CD4-positive, alpha-beta T cell treated with Interleukin-15 for 4 hours (primary cell): Measurements from ENCODE around the gene ANKRD2.

Source experiments
- DNase-seq: peaks from one replicate; pipeline ENCODE4 v3.0.0-alpha.2; 2020; ENCODE audit warnings: low spot score

Gene ANKRD2

GRCh38 chr10:97597778-97598177, 25.2 kb downstream of the ANKRD2 start:
- no peak for DNase-seq

GRCh38 chr10:97598407-97599271, 26.1 kb downstream of the ANKRD2 start:
- DNase-seq, result no peak

- no peak for DNase-seq
Measured at GRCh38 chr10:97599272-97599619, 26.7 kb downstream of the ANKRD2 start.

GRCh38 chr10:97600616-97601015, 28.0 kb downstream of the ANKRD2 start:
- DNase-seq, result no peak

- no peak for DNase-seq
Measured at GRCh38 chr10:97601268-97602215, 29.0 kb downstream of the ANKRD2 start.

- no peak for DNase-seq
Measured at GRCh38 chr10:97607095-97607636, 34.6 kb downstream of the ANKRD2 start.

- DNase-seq, result no peak
Measured at GRCh38 chr10:97608991-97609561, 36.5 kb downstream of the ANKRD2 start.

- no peak for DNase-seq
Measured at GRCh38 chr10:97611473-97611872, 38.9 kb downstream of the ANKRD2 start.

- no peak for DNase-seq
Measured at GRCh38 chr10:97612386-97612785, 39.8 kb downstream of the ANKRD2 start.

- DNase-seq, result no peak
Measured at GRCh38 chr10:97618285-97618684, 45.7 kb downstream of the ANKRD2 start.

- DNase-seq, result no peak
Measured at GRCh38 chr10:97618733-97619132, 46.2 kb downstream of the ANKRD2 start.

- DNase-seq, result no peak
Measured at GRCh38 chr10:97623277-97623676, 50.7 kb downstream of the ANKRD2 start.

GRCh38 chr10:97627731-97628130, 55.2 kb downstream of the ANKRD2 start:
- no peak for DNase-seq

GRCh38 chr10:97628228-97628627, 55.6 kb downstream of the ANKRD2 start:
- no peak for DNase-seq

- DNase-seq, result no peak
Measured at GRCh38 chr10:97629289-97629688, 56.7 kb downstream of the ANKRD2 start.

- DNase-seq, result no peak
Measured at GRCh38 chr10:97631098-97631497, 58.5 kb downstream of the ANKRD2 start.

GRCh38 chr10:97632949-97633884, 60.6 kb downstream of the ANKRD2 start, which contains the start of gene MORN4:
TSS of gene MORN4 (minus strand) at chr10:97633500. CDS start at chr10:97619653, 13,847 bp downstream.
- DNase-seq, result peak; percentile 94
